GM21529 (cell line): ENCODE data around the gene TUT7.
"Not testable (repeated sequence)": the region's sequence is repeated elsewhere in the genome, so short reads cannot be mapped to it uniquely, and the experiment has no call there.

Experiments
- ATAC-seq: cut with Tn5 transposase; IDR thresholded peaks from one replicate; pipeline ENCODE4 v1.9.1; 2021; ENCODE audit not compliant: unreplicated experiment

Gene TUT7

GRCh38 chr9:86304236-86304730 is 49.9 kb downstream of the TUT7 start:
- no peak for ATAC-seq

GRCh38 chr9:86303316-86303975 is 50.8 kb downstream of the TUT7 start:
- ATAC-seq: no peak

GRCh38 chr9:86301686-86302085 is 52.5 kb downstream of the TUT7 start:
- ATAC-seq: no peak

- ATAC-seq: no peak
These were observed 53.5 kb downstream of the TUT7 start for GRCh38 chr9:86300701-86301100.

- ATAC-seq: no peak
These were observed 55.3 kb downstream of the TUT7 start for GRCh38 chr9:86298873-86299272.

GRCh38 chr9:86290341-86290740 is 63.9 kb downstream of the TUT7 start:
- ATAC-seq: not testable (repeated sequence)

GRCh38 chr9:86288499-86289198 is 65.6 kb downstream of the TUT7 start:
- ATAC-seq: no peak

- ATAC-seq: no peak
These were observed 67.2 kb downstream of the TUT7 start for GRCh38 chr9:86287013-86287412.

GRCh38 chr9:86286278-86286677 is 67.9 kb downstream of the TUT7 start:
- ATAC-seq: no peak

- ATAC-seq: no peak
These were observed 68.9 kb downstream of the TUT7 start for GRCh38 chr9:86285261-86285660.

- ATAC-seq: peak; percentile 16
These were observed 71.2 kb downstream of the TUT7 start for GRCh38 chr9:86282979-86283535.

GRCh38 chr9:86282077-86282978 is 71.9 kb downstream of the TUT7 start, which contains the start of gene ISCA1:
ISCA1 (minus strand) TSS chr9:86282538; CDS start chr9:86282458, 80 bp downstream.
- peak; percentile 84 for ATAC-seq

- ATAC-seq: peak; percentile 28
These were observed 72.6 kb downstream of the TUT7 start for GRCh38 chr9:86281593-86282076.

GRCh38 chr9:86280580-86280979 is 73.6 kb downstream of the TUT7 start:
- no peak for ATAC-seq

GRCh38 chr9:86279839-86280238 is 74.4 kb downstream of the TUT7 start:
- no peak for ATAC-seq

- ATAC-seq: no peak
These were observed 77.1 kb downstream of the TUT7 start for GRCh38 chr9:86277072-86277471.

- no peak for ATAC-seq
These were observed 78.2 kb downstream of the TUT7 start for GRCh38 chr9:86275962-86276361.

- ATAC-seq: no peak
These were observed 79.2 kb downstream of the TUT7 start for GRCh38 chr9:86274821-86275643.

- ATAC-seq: no peak
These were observed 82.0 kb downstream of the TUT7 start for GRCh38 chr9:86272221-86272620.

- no peak for ATAC-seq
These were observed 90.3 kb downstream of the TUT7 start for GRCh38 chr9:86263876-86264275.
